ENCODE measurements around the gene C17orf114.

C17orf114 gene

GRCh38 chr17:4802228-4802627 lies at the start of gene C17orf114:
Gene C17orf114, minus strand, starts transcription at chr17:4802328.
- intact Hi-C loops (cut with micrococcal nuclease): no loop called here
- Mint-ChIP-seq H3K4me1 (ENCODE audit: low read depth) (no peaks in the 10 kb centered on the region), H3K9me3 (no peaks in the 10 kb centered on the region), H3K27ac (no peak within 1 kb of the TSS), H3K4me3 (no peak within 1 kb of the TSS), H3K36me3 (ENCODE audit: low read depth) (peaks cover 25% of the 10 kb centered on the region), H3K27me3 (peaks cover 25% of the 10 kb centered on the region)

- Mint-ChIP-seq H3K27me3 (peaks cover 3% of the 10 kb centered on the region), H3K9me3 (no peaks in the 10 kb centered on the region), H3K4me3 (no peak overlapping the region), H3K36me3 (ENCODE audit: low read depth) (peaks cover 46% of the 10 kb centered on the region), H3K27ac (peak overlapping the region; percentile 64), H3K4me1 (ENCODE audit: low read depth) (peaks cover 66% of the 10 kb centered on the region)
- intact Hi-C loops (cut with micrococcal nuclease): no loop called here
Observed at GRCh38 chr17:4851084-4851483, 49.0 kb upstream of the C17orf114 start.

DNA sequence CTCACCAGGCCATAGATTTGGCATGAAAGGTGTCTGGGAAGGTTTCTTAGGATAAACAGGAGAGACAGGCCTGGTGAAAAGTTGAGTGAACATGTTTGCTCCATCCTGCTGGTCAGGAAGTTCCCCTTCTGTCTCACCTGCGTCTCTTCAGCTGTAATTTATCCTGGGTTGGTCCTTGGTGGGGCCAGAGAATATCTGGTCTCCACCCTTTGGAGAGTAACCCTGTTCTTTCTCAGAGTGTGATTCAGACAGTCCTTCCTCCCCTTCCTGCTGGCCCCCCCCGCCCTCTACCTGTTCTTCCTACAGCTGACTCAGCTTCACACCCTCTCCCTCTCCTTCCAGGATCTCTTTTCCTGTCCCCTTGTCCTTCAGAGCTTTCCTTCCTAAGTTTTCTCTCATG lies 48.1 kb upstream of the C17orf114 start:
- H3K27me3 Mint-ChIP-seq: peaks cover 3% of the 10 kb centered on the region

GRCh38 chr17:4849011-4849536 lies 46.9 kb upstream of the C17orf114 start:
- Mint-ChIP-seq H3K4me1 (ENCODE audit: low read depth) (peaks cover 78% of the 10 kb centered on the region), H3K27ac (no peak overlapping the region), H3K27me3 (peaks cover 3% of the 10 kb centered on the region), H3K9me3 (no peaks in the 10 kb centered on the region), H3K4me3 (no peak overlapping the region), H3K36me3 (ENCODE audit: low read depth) (peaks cover 33% of the 10 kb centered on the region)
- intact Hi-C loops (cut with micrococcal nuclease): no loop called here

More for the DNA sequence above, 48.1 kb upstream of the C17orf114 start:
- Mint-ChIP-seq H3K4me1 (ENCODE audit: low read depth) (peaks cover 73% of the 10 kb centered on the region), H3K36me3 (ENCODE audit: low read depth) (peaks cover 42% of the 10 kb centered on the region), H3K9me3 (no peaks in the 10 kb centered on the region), H3K4me3 (no peak overlapping the region), H3K27ac (peak overlapping the region; percentile 64)
- intact Hi-C loops (cut with micrococcal nuclease): no loop called here

- Mint-ChIP-seq H3K4me3 (no peak overlapping the region), H3K27ac (peak overlapping the region; percentile 96), H3K4me1 (ENCODE audit: low read depth) (peaks cover 94% of the 10 kb centered on the region), H3K36me3 (ENCODE audit: low read depth) (peaks cover 24% of the 10 kb centered on the region), H3K9me3 (no peaks in the 10 kb centered on the region), H3K27me3 (no peaks in the 10 kb centered on the region)
- intact Hi-C loops (cut with micrococcal nuclease): no loop called here
Observed at GRCh38 chr17:4846635-4847390, 44.7 kb upstream of the C17orf114 start.

GRCh38 chr17:4845118-4845517 lies 43.0 kb upstream of the C17orf114 start:
- Mint-ChIP-seq H3K27me3 (no peaks in the 10 kb centered on the region), H3K4me1 (ENCODE audit: low read depth) (peaks cover 95% of the 10 kb centered on the region), H3K27ac (peak overlapping the region; percentile 96), H3K9me3 (no peaks in the 10 kb centered on the region), H3K4me3 (peak overlapping the region; percentile 68), H3K36me3 (ENCODE audit: low read depth) (peaks cover 34% of the 10 kb centered on the region)
- intact Hi-C loops (cut with micrococcal nuclease): no loop called here

- no peaks in the 10 kb centered on the region for H3K9me3 Mint-ChIP-seq
- H3K27me3 Mint-ChIP-seq: no peaks in the 10 kb centered on the region
- H3K27ac Mint-ChIP-seq: peak overlapping the region; percentile 96
- intact Hi-C loops (cut with micrococcal nuclease): no loop called here
- peak overlapping the region; percentile 30 for H3K4me3 Mint-ChIP-seq
- H3K36me3 Mint-ChIP-seq (ENCODE audit: low read depth): peaks cover 39% of the 10 kb centered on the region
- H3K4me1 Mint-ChIP-seq (ENCODE audit: low read depth): peaks cover 94% of the 10 kb centered on the region
Observed at GRCh38 chr17:4843321-4844000, 41.3 kb upstream of the C17orf114 start.

DNA sequence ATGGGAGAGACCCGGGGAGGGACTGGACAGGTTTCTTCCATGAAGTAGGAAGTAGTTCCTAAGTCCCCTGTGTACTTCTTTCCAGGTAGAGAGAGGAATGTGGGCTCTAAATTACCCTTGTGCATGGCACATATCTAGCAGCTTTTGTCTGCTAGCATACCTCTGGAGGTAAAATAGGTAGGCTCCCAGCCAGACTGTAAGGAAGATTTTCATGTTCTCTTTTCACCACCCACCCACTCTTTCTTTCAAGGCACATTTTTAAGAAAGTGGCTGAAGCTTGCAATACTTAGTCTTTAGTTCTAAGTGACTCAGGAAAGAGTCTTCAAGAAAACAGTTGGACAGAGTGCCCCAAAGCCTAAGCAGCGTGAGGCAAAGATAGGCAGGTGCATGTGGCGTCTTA lies 40.2 kb upstream of the C17orf114 start:
- H3K36me3 Mint-ChIP-seq (ENCODE audit: low read depth): peaks cover 49% of the 10 kb centered on the region
- H3K4me3 Mint-ChIP-seq: no peak overlapping the region
- H3K27me3 Mint-ChIP-seq: no peaks in the 10 kb centered on the region
- H3K27ac Mint-ChIP-seq: peak overlapping the region; percentile 96
- H3K4me1 Mint-ChIP-seq (ENCODE audit: low read depth): peaks cover 95% of the 10 kb centered on the region
- intact Hi-C loops (cut with micrococcal nuclease): no loop called here
- H3K9me3 Mint-ChIP-seq: no peaks in the 10 kb centered on the region

GRCh38 chr17:4840893-4841242 lies 38.7 kb upstream of the C17orf114 start:
- H3K9me3 Mint-ChIP-seq: no peaks in the 10 kb centered on the region
- H3K27me3 Mint-ChIP-seq: no peaks in the 10 kb centered on the region
- peaks cover 88% of the 10 kb centered on the region for H3K4me1 Mint-ChIP-seq (ENCODE audit: low read depth)
- peaks cover 45% of the 10 kb centered on the region for H3K36me3 Mint-ChIP-seq (ENCODE audit: low read depth)
- no peak overlapping the region for H3K4me3 Mint-ChIP-seq
- intact Hi-C loops (cut with micrococcal nuclease): no loop called here
- H3K27ac Mint-ChIP-seq: peak overlapping the region; percentile 96

- no peak overlapping the region for H3K4me3 Mint-ChIP-seq
- peaks cover 45% of the 10 kb centered on the region for H3K36me3 Mint-ChIP-seq (ENCODE audit: low read depth)
- H3K4me1 Mint-ChIP-seq (ENCODE audit: low read depth): peaks cover 88% of the 10 kb centered on the region
- H3K27me3 Mint-ChIP-seq: no peaks in the 10 kb centered on the region
- no peaks in the 10 kb centered on the region for H3K9me3 Mint-ChIP-seq
- intact Hi-C loops (cut with micrococcal nuclease): no loop called here
- peak overlapping the region; percentile 96 for H3K27ac Mint-ChIP-seq
Observed at GRCh38 chr17:4839965-4840892, 38.1 kb upstream of the C17orf114 start.

DNA sequence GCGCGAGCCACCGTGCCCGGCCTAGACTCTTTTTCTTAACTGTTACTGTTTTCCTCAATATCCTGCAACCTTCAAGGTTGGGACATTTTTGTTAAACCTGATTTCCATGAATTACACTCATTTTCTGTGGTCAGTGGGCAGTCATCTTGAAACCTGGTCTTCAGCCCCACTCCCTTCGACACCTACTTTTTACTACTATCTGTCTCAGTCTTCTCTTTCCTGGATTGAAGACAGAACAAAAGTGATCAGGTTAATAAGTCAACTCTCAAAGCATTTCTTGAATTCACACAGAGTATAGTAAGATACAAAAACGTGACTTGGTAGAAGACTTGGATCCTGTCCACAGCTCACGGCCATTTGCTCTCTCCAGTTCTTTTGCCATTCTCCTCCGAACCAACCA lies 37.1 kb upstream of the C17orf114 start:
- Mint-ChIP-seq H3K36me3 (ENCODE audit: low read depth) (peaks cover 54% of the 10 kb centered on the region), H3K27ac (peak overlapping the region; percentile 96), H3K27me3 (no peaks in the 10 kb centered on the region), H3K9me3 (no peaks in the 10 kb centered on the region), H3K4me3 (no peak overlapping the region), H3K4me1 (ENCODE audit: low read depth) (peaks cover 88% of the 10 kb centered on the region)
- intact Hi-C loops (cut with micrococcal nuclease): no loop called here

GRCh38 chr17:4838309-4838785 lies 36.2 kb upstream of the C17orf114 start:
- Mint-ChIP-seq H3K9me3 (no peaks in the 10 kb centered on the region), H3K4me3 (no peak overlapping the region), H3K27me3 (no peaks in the 10 kb centered on the region), H3K27ac (peak overlapping the region; percentile 31), H3K4me1 (ENCODE audit: low read depth) (peaks cover 85% of the 10 kb centered on the region), H3K36me3 (ENCODE audit: low read depth) (peaks cover 61% of the 10 kb centered on the region)
- intact Hi-C loops (cut with micrococcal nuclease): no loop called here

DNA sequence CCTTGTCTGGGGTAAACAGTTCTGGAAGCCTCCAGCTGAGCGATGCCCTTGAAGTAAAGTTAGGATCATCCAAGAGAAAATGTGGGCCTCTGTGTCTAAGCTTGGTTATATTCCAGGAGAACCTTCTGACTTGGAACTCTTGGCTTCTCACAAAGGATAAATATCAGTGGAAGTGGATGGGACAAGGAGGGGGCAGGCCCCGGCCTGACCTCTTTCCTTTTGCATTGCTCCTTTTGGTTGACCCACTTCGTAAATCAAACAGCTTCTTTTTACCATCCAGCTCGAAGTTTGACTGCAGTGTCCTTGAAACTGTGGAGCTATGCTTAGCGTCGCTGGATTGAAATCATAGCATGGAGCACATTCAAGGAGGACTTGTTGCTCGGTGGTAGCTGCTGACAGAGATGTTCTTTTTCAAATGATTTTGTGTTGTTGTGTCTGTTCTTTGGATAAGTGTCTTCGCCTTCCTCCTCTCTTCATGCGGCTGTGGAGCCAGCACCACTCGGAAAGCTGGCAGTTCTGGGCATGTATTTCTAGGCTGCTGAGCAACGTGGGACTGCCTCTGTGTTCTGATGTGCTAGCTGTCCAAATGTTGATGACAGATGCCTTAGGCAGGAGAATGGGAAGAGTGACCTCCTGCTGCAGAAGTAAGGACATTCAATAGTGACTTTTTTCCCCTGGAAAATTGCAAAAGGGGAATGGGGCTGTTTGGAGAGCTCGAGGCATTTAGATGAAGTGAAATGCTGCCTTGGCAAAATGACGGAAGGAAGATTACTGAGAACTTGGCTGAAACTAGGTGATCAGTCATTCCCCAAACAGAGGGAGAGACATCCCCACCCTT lies 35.6 kb upstream of the C17orf114 start:
- no peaks in the 10 kb centered on the region for H3K9me3 Mint-ChIP-seq
- no peak overlapping the region for H3K4me3 Mint-ChIP-seq
- peak overlapping the region; percentile 31 for H3K27ac Mint-ChIP-seq
- H3K36me3 Mint-ChIP-seq (ENCODE audit: low read depth): peaks cover 66% of the 10 kb centered on the region
- peaks cover 83% of the 10 kb centered on the region for H3K4me1 Mint-ChIP-seq (ENCODE audit: low read depth)
- intact Hi-C loops (cut with micrococcal nuclease): no loop called here
- no peaks in the 10 kb centered on the region for H3K27me3 Mint-ChIP-seq

All from dendritic cell treated with granulocyte-macrophage colony-stimulating factor and Interleukin-4, amounts not matched to agents 40 ng/mL and 50 ng/mL, for 4 days (primary cell).